ENCODE results near the gene RALGPS1. TPM values are rescaled to one million over a fixed set of nuclear protein-coding genes. Genes with fewer than 3 reads are reported as not detected.

The RALGPS1 gene
- total and polyA plus RNA-seq, 7 donors, result 3.9 to 7.7 (median 5.4) TPM

DNA sequence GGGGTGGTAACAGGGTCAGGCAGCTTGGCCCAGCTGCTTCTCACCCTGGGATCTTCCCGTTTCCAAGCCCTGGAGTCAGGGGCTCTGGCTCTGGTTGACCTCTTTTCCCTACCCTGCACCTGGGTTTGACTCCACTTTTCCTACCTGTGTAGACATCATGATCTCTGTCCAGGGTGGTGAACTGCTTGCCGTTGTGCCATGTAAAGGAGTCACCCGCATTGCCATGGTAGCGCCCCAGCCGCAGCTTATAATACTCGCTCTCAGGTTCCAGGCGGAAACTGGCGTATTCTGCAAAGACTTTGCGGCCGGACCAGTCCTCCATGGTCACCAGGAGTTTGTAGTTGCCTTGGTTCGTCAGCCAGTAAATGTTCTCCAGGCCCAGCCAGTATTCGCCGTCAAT is 176.9 kb downstream of the RALGPS1 start:
- Histone ChIP-seq H3K4me1 (no peaks in the 10 kb centered on the region), H3K27me3 (ENCODE audit: insufficient read depth in 3 of 3, low read length in 2 of 3) (no peaks in the 10 kb centered on the region), H3K27ac (no peak overlapping the region), H3K36me3 (ENCODE audit: insufficient read depth in 1 of 2, low read depth in 1 of 2) (peaks cover 0 to 83% of the 10 kb centered on the region in 2 donors), H3K4me3 (no peak overlapping the region), H3K9me3 (no peaks in the 10 kb centered on the region)
- no peak for DNase-seq
- WGBS, 3 donors, result 90 to 94% (median 93%) methylated on average over 13 of the region's 13 CpGs
- no peak for ATAC-seq
- intact Hi-C loops (cut with DNase I), result no loop called here
- TF ChIP-seq, protein P1, sequence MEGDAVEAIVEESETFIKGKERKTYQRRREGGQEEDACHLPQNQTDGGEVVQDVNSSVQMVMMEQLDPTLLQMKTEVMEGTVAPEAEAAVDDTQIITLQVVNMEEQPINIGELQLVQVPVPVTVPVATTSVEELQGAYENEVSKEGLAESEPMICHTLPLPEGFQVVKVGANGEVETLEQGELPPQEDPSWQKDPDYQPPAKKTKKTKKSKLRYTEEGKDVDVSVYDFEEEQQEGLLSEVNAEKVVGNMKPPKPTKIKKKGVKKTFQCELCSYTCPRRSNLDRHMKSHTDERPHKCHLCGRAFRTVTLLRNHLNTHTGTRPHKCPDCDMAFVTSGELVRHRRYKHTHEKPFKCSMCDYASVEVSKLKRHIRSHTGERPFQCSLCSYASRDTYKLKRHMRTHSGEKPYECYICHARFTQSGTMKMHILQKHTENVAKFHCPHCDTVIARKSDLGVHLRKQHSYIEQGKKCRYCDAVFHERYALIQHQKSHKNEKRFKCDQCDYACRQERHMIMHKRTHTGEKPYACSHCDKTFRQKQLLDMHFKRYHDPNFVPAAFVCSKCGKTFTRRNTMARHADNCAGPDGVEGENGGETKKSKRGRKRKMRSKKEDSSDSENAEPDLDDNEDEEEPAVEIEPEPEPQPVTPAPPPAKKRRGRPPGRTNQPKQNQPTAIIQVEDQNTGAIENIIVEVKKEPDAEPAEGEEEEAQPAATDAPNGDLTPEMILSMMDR (IDR thresholded peaks at IDR 0.05), result no peak

DNA sequence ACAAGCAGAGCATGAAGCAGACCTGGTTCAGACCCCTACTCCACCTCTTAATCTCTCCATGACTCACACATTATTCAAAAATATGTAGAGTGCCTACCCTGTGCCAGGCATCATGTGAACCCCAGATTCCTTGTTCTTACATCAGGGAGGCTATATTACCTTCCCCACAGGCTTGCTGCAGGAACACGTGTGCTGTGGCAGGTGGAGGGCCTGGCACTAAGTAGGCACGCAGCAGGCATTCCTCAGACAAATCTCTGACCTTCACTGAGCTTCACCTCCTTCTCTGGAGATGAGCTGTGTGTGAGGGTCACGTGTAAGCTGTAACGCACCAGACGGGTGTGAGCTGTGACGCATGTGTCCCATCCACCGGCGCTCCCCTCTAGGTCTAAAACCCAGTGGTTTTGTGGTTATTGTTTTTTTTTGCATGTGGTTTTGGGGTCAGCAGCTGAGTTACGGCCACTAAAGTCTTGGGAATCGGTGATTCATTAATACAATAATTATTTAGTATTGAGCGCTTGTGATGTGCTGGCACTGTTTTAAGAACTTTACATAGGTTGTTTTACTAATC is 177.5 kb downstream of the RALGPS1 start:
- Histone ChIP-seq H3K4me3 (no peak overlapping the region), H3K27ac (no peak overlapping the region), H3K27me3 (ENCODE audit: insufficient read depth in 3 of 3, low read length in 2 of 3) (no peaks in the 10 kb centered on the region), H3K9me3 (no peaks in the 10 kb centered on the region), H3K4me1 (no peaks in the 10 kb centered on the region), H3K36me3 (ENCODE audit: insufficient read depth in 1 of 2, low read depth in 1 of 2) (peaks cover 0 to 81% of the 10 kb centered on the region in 2 donors)
- TF ChIP-seq, protein P1 (IDR thresholded peaks at IDR 0.05), result no peak
- ATAC-seq (no peak), DNase-seq (no peak)
- 86 to 90% (median 89%) methylated on average over 11 of the region's 11 CpGs for WGBS, 3 donors
- intact Hi-C loops (cut with DNase I), result no loop called here

DNA sequence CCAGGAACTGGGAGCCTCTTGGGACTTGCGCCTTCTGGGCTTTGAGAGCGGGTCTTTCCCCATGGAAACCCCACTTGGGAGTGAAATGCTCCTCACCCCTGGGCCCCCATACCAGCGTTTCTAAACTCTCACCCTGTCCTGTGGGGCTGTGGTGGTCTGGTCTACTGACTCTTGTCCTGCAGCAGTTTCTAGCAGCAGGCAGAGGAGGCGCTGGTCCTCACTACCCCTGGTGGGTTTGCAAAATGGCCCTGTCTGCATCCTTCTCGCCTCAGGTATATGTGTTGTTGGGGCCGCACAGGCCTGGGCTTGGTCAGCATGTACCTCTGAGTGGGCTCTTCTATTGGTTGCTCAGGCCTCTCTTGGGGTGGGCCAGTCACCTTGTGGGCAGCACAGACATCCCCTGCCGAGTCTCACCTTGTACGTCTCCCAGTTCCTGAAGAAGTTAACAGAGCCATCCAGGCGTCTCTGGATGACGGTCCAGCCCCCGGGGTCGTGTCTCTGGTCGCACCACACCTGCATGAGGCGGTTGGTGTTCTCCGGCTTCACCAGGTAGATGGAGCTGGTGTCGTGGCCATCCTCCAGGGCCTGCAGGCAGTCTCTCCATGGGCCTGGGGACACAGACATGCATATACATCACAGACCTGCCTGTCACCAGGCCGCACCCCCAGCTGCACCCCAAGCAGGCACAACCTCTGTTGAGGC is 178.9 kb downstream of the RALGPS1 start:
- DNase-seq (no peak), ATAC-seq (no peak)
- no peak overlapping the region for H3K4me3 ChIP-seq
- no peaks in the 10 kb centered on the region for H3K9me3 ChIP-seq
- no peaks in the 10 kb centered on the region for H3K27me3 ChIP-seq (ENCODE audit: insufficient read depth in 3 of 3, low read length in 2 of 3)
- no peaks in the 10 kb centered on the region for H3K4me1 ChIP-seq
- intact Hi-C loops (cut with DNase I), result no loop called here
- WGBS, 3 donors, result 94 to 97% (median 95%) methylated on average over 17 of the region's 17 CpGs
- H3K36me3 ChIP-seq (ENCODE audit: insufficient read depth in 1 of 2, low read depth in 1 of 2), result peaks cover 0 to 67% of the 10 kb centered on the region in 2 donors
- no peak overlapping the region for H3K27ac ChIP-seq
- TF ChIP-seq, protein P1 (IDR thresholded peaks at IDR 0.05), result no peak

DNA sequence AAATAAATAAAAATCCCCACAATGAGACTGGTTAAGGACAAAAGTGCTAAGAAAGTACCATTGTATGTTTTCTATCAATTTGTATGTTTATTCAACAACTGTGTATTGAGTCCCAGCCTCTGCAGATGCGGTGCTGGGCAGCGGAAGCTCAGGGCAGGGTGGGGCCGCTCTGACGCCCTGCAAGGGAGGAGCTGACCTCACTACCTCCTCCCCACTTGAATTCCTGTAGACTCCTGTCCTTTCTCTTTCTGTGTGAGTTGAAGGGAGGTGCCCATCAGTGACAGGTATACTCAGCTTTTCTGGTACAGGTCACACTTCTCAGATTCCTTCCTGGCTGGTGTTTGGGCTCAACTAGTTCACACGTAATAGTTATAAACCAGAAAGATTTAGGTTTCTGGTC is 180.8 kb downstream of the RALGPS1 start:
- Histone ChIP-seq H3K4me1 (peaks cover 3% of the 10 kb centered on the region), H3K27ac (no peak overlapping the region), H3K36me3 (ENCODE audit: insufficient read depth in 1 of 2, low read depth in 1 of 2) (peaks cover 0 to 61% of the 10 kb centered on the region in 2 donors), H3K9me3 (no peaks in the 10 kb centered on the region), H3K4me3 (no peak overlapping the region), H3K27me3 (ENCODE audit: insufficient read depth in 3 of 3, low read length in 2 of 3) (no peaks in the 10 kb centered on the region)
- ATAC-seq (no peak), DNase-seq (no peak)
- WGBS, 3 donors, result 87 to 98% (median 88%) methylated on average over 5 of the region's 5 CpGs
- TF ChIP-seq, protein P1 (IDR thresholded peaks at IDR 0.05), result no peak
- intact Hi-C loops (cut with DNase I), result no loop called here
